GM12872 (cell line): ENCODE results near the gene NIPAL3.

Experiments
- CTCF ChIP-seq: IDR thresholded peaks from 3 replicates; pipeline ENCODE4 v1.5.1; 2011; ENCODE audit warnings: low read depth, mild to moderate bottlenecking, low read length, moderate library complexity; ENCODE audit not compliant: insufficient read depth

NIPAL3 gene

DNA sequence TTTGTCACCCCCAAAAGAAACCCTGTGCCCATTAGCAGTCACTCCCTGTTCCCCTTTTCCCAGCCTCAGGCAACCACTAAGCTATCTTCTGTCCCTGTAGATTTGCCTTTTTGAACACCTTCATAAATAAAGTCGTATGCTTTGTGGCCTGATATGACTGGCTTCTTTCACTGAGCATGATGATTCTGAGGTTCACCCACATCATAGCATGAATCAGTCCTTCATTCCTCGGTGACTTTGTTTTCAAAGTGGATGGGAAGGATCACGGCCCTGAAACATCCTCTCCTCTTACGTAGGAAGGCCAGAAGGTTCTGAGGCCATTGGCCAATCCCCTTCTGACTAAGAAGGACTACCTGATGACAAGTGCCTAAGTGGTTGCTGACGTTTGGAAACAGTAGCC lies 39.1 kb downstream of the NIPAL3 start:
- no peak for TF ChIP-seq CTCF

DNA sequence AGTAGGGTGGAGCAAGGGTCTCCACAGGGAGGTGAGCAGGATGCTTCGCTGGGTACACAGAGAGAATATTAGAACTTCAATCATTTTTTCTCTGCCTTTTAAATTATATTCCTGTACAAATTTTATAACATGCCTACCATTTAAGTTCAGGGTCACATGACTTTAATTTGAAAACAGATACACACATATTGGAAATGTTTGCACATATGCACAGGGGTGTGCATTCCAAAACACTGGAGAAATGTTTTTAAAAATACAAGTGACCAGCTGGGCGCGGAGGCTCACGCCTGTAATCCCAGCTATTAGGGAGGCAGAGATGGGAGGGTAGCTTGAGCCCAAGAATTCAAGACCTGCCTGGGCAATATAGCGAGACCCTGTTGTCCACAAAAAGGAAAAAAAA lies 39.7 kb downstream of the NIPAL3 start:
- TF ChIP-seq CTCF = no peak

- TF ChIP-seq CTCF = no peak
These were observed 42.3 kb downstream of the NIPAL3 start for GRCh38 chr1:24457866-24458265.

GRCh38 chr1:24459551-24460266 lies 44.1 kb downstream of the NIPAL3 start:
- no peak for TF ChIP-seq CTCF

GRCh38 chr1:24463776-24464735 lies 48.5 kb downstream of the NIPAL3 start:
- TF ChIP-seq CTCF = no peak

DNA sequence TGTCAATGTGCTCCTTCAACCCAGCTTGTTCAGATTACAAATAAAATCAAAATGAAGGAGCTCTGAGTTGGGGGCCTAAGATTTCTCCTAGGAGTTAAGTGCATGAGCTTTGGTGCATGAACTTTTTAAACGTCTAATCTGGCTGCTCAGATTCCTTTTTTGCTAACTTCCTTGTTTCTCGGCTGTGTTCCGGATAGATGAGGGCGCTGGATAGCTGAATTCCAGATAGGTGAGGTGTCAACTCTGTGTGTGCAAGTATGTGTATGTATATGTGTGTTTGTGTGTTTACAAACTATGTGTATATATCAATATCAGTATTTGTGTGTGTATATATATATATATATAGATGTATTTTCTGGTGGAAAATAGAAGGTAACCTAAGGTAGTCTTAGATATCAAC lies 49.5 kb downstream of the NIPAL3 start:
- TF ChIP-seq CTCF = no peak

- no peak for TF ChIP-seq CTCF
These were observed 50.0 kb downstream of the NIPAL3 start for GRCh38 chr1:24465638-24466037.
